Prostate gland (tissue), 2 donors: ENCODE data around the gene SRMS. TPM values are rescaled to one million over a fixed set of nuclear protein-coding genes. Genes with fewer than 3 reads are reported as not detected.

ENCODE experiments used
- DNase-seq: peaks from one replicate; pipeline ENCODE4 v3.0.0-alpha.2; 2019; ENCODE audit warnings: low spot score
- H3K27ac ChIP-seq, 2 donors: fragments of 200-600 bp; sonication (generic); 2 replicates each; pipeline ENCODE4 v1.5.1; 2017 to 2019
- H3K27me3 ChIP-seq: fragments of 200-600 bp; sonication (generic); replicated peaks from 2 replicates; pipeline ENCODE4 v1.5.1; 2019; ENCODE audit not compliant: insufficient read depth
- H3K36me3 ChIP-seq, 2 donors: fragments of 200-600 bp; sonication (generic); 1 replicate in 1 of 2; 2 replicates in 1 of 2; pipeline versions ENCODE4 v1.5.1 to v1.8.1; 2017 to 2019
- H3K4me1 ChIP-seq: fragments of 200-600 bp; sonication (generic); replicated peaks from 2 replicates; pipeline ENCODE4 v1.5.1; 2019
- H3K4me3 ChIP-seq, 2 donors: fragments of 200-600 bp; sonication (generic); 2 replicates each; pipeline ENCODE4 v1.5.1; 2017 to 2019
- H3K9me3 ChIP-seq: fragments of 200-600 bp; sonication (generic); 2 replicates; pipeline ENCODE4 v1.5.1; 2017
- CTCF ChIP-seq, 4 experiments: fragments of 200-600 bp in 2 of 4; fragments of 450-650 bp in 2 of 4; sonication (generic) in 2 of 4; IDR thresholded peaks; 1 replicate in 3 of 4; 2 replicates in 1 of 4; pipeline ENCODE4 v1.5.1; 2016 to 2019; ENCODE audit warnings: antibody characterized with exemption in 4 of 4, mild to moderate bottlenecking in 2 of 4, moderate library complexity in 2 of 4
- POLR2A ChIP-seq: fragments of 450-650 bp; IDR thresholded peaks from one replicate; pipeline ENCODE4 v1.6.1; 2016; ENCODE audit warnings: antibody characterized with exemption, mild to moderate bottlenecking
- POLR2AphosphoS5 ChIP-seq: sonication (generic); formaldehyde crosslinking; IDR thresholded peaks from one replicate; pipeline ENCODE4 v1.6.1; 2017; ENCODE audit warnings: antibody characterized with exemption
- WGBS: methylation state at CpG from one replicate; pipeline ENCODE4 v1.1.5; 2018; 5-methylcytosine and 5-hydroxymethylcytosine counted together
- intact Hi-C: fragments of 100-400 bp; cut with DNase I; formaldehyde crosslinking; loops from one replicate; pipeline ENCODE4 v1.14.2; 2022
- total RNA-seq, 2 donors: library from RNA; depleted of rRNA; stranded (reverse); fragments of >200 nt; gene quantifications; one replicate each; pipeline ENCODE4 v1.1.0, GENCODE V29; 2016

SRMS gene
- total RNA-seq, 2 donors from 2014 or later: 0.34 to 1.6 TPM

- no peak for TF ChIP-seq CTCF (IDR thresholded peaks at IDR 0.05)
- no peak for TF ChIP-seq POLR2AphosphoS5
- no peak for TF ChIP-seq POLR2A
- H3K36me3 ChIP-seq: peaks cover 0 to 9% of the 10 kb centered on the region in 2 donors
These were observed 45.1 kb upstream of the SRMS start for GRCh38 chr20:63592661-63593060.

GRCh38 chr20:63591786-63592355, 44.3 kb upstream of the SRMS start:
- Histone ChIP-seq H3K4me1 (no peaks in the 10 kb centered on the region), H3K27me3 (no peaks in the 10 kb centered on the region), H3K36me3 (peaks cover 0 to 9% of the 10 kb centered on the region in 2 donors), H3K27ac (no peak overlapping the region), H3K9me3 (no peaks in the 10 kb centered on the region), H3K4me3 (no peak overlapping the region)
- no peak for DNase-seq
- TF ChIP-seq POLR2AphosphoS5 (no peak), CTCF (IDR thresholded peaks at IDR 0.05) (no peak), POLR2A (no peak)
- intact Hi-C loops: no loop called here
- 92% methylated on average over 26 of the region's 28 CpGs for WGBS

More at GRCh38 chr20:63592661-63593060, 45.1 kb upstream of the SRMS start:
- Histone ChIP-seq H3K4me3 (no peak overlapping the region), H3K27me3 (no peaks in the 10 kb centered on the region), H3K27ac (no peak overlapping the region), H3K9me3 (no peaks in the 10 kb centered on the region), H3K4me1 (no peaks in the 10 kb centered on the region)
- intact Hi-C loops: no loop called here
- 94% methylated on average over 13 of the region's 13 CpGs for WGBS
- DNase-seq: no peak

- Histone ChIP-seq H3K4me1 (no peaks in the 10 kb centered on the region), H3K4me3 (no peak overlapping the region), H3K9me3 (no peaks in the 10 kb centered on the region), H3K36me3 (peaks cover 0 to 9% of the 10 kb centered on the region in 2 donors), H3K27me3 (no peaks in the 10 kb centered on the region), H3K27ac (no peak overlapping the region)
- intact Hi-C loops: no loop called here
- no peak for TF ChIP-seq POLR2AphosphoS5
- TF ChIP-seq CTCF (IDR thresholded peaks at IDR 0.05): no peak
- TF ChIP-seq POLR2A: no peak
- no peak for DNase-seq
- WGBS: 90% methylated on average over 4 of the region's 4 CpGs
These were observed 43.6 kb upstream of the SRMS start for GRCh38 chr20:63591147-63591533.

DNA sequence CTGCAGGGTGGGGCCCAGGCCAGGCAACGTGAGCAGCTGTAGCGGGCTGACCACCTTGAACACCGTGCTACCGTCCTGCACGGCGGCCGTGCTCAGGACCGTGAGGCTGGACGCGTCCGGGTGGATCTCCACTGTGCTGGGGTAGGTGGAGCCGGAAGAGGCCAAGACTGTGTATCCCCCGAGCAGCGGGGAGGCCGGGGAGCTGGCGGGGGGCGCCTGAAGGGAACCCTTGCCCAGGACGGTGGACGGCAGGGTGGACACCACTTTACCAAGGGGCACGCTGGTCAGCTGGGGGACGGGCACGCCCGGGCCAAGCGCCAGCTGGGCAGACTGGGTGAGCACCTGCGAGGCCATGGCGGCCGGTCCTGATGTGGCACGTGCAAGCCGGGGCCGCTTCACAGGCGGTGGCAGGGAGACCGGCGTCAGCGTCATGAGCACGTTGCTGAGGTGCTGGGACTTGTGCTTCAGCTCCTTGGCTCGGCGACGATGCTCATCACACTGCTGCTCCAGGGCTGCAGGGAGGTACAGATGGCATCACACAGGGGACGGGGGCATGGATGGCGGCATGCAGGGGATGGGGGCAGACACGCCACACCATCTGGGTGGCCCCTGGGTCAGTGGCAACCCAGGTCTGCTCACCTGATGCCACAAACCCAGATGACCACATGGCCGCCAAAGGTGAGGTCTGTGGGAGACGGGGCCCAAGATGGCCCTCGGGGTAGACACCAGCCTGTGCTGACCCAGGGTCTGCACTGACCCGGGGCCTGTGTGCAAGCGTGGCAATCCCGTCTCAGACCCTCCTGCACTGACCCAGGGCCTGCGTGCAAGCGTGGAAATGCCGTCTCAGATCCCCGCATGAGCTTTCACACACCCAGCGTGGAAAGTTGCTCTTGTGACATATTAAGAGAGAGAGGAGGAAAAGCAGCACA, 42.9 kb upstream of the SRMS start:
- peak overlapping the region in 1 of 2 donors; percentile 80 for H3K27ac ChIP-seq
- WGBS: 95% methylated on average over 52 of the region's 52 CpGs
- no peaks in the 10 kb centered on the region for H3K27me3 ChIP-seq
- DNase-seq: no peak
- no peaks in the 10 kb centered on the region for H3K4me1 ChIP-seq
- no peak overlapping the region for H3K4me3 ChIP-seq
- intact Hi-C loops: no loop called here
- TF ChIP-seq POLR2A (no peak), POLR2AphosphoS5 (no peak), CTCF (IDR thresholded peaks at IDR 0.05) (no peak)
- H3K36me3 ChIP-seq: peaks cover 0 to 9% of the 10 kb centered on the region in 2 donors
- H3K9me3 ChIP-seq: no peaks in the 10 kb centered on the region
